NCI-H2171 treated with DMSO at 0.1 percent for 48 hours (cell line): ENCODE results near the gene METTL8.
"Not testable (repeated sequence)": the region's sequence is repeated elsewhere in the genome, so short reads cannot be mapped to it uniquely, and the experiment has no call there.

Source experiments
- DNase-seq: peaks from one replicate; lab custom pipeline; 2025; lab: John Stamatoyannopoulos, UW

METTL8 gene

GRCh38 chr2:171430516-171431410, 3.0 kb downstream of the METTL8 start:
- DNase-seq: peak; percentile 42

- not testable (repeated sequence) for DNase-seq
Measured at GRCh38 chr2:171422710-171423495, 10.9 kb downstream of the METTL8 start.

GRCh38 chr2:171420728-171421563, 12.8 kb downstream of the METTL8 start:
- no peak for DNase-seq

GRCh38 chr2:171419333-171419732, 14.5 kb downstream of the METTL8 start:
- DNase-seq: no peak

GRCh38 chr2:171416009-171416926, 17.5 kb downstream of the METTL8 start:
- DNase-seq: peak; percentile 98

- not testable (repeated sequence) for DNase-seq
Measured at GRCh38 chr2:171414645-171415044, 19.1 kb downstream of the METTL8 start.

GRCh38 chr2:171412571-171413175, 21.1 kb downstream of the METTL8 start:
- DNase-seq: no peak

- no peak for DNase-seq
Measured at GRCh38 chr2:171411791-171412483, 21.9 kb downstream of the METTL8 start.

GRCh38 chr2:171411214-171411613, 22.6 kb downstream of the METTL8 start:
- DNase-seq: no peak

GRCh38 chr2:171410624-171411023, 23.2 kb downstream of the METTL8 start:
- no peak for DNase-seq

- DNase-seq: no peak
Measured at GRCh38 chr2:171410101-171410500, 23.7 kb downstream of the METTL8 start.

- no peak for DNase-seq
Measured at GRCh38 chr2:171409436-171409971, 24.3 kb downstream of the METTL8 start.

GRCh38 chr2:171407676-171408044, 26.1 kb downstream of the METTL8 start:
- no peak for DNase-seq

- DNase-seq: no peak
Measured at GRCh38 chr2:171407030-171407675, 26.6 kb downstream of the METTL8 start.

GRCh38 chr2:171406044-171406443, 27.7 kb downstream of the METTL8 start:
- no peak for DNase-seq

- DNase-seq: no peak
Measured at GRCh38 chr2:171405546-171405945, 28.2 kb downstream of the METTL8 start.

- DNase-seq: no peak
Measured at GRCh38 chr2:171404719-171405118, 29.1 kb downstream of the METTL8 start.

- DNase-seq: no peak
Measured at GRCh38 chr2:171404261-171404660, 29.5 kb downstream of the METTL8 start.

- DNase-seq: no peak
Measured at GRCh38 chr2:171402906-171403580, 30.7 kb downstream of the METTL8 start.
